Osteocyte (in vitro differentiated cells): ENCODE measurements around the gene MYRIP. TPM values are rescaled to one million over a fixed set of nuclear protein-coding genes. Genes with fewer than 3 reads are reported as not detected.

Experiments used
- DNase-seq: peaks from one replicate; pipeline ENCODE4 v3.0.0; 2021; ENCODE audit warnings: mixed read lengths; ENCODE audit not compliant: unreplicated experiment; ENCODE audit errors: extremely low spot score
- H3K27ac Mint-ChIP-seq: one replicate; pipeline ENCODE4 v1.8.0; 2021; ENCODE audit warnings: mild to moderate bottlenecking, mixed read lengths; ENCODE audit not compliant: unreplicated experiment
- H3K27me3 Mint-ChIP-seq: one replicate; pipeline ENCODE4 v1.8.0; 2021; ENCODE audit warnings: mixed read lengths; ENCODE audit not compliant: unreplicated experiment
- H3K36me3 Mint-ChIP-seq: one replicate; pipeline ENCODE4 v1.8.0; 2021; ENCODE audit warnings: mixed read lengths; ENCODE audit not compliant: unreplicated experiment
- H3K4me1 Mint-ChIP-seq: one replicate; pipeline ENCODE4 v1.8.0; 2021; ENCODE audit warnings: mixed read lengths; ENCODE audit not compliant: unreplicated experiment
- H3K4me3 Mint-ChIP-seq: one replicate; pipeline ENCODE4 v1.8.0; 2021; ENCODE audit warnings: mild to moderate bottlenecking, moderate library complexity, mixed read lengths; ENCODE audit not compliant: unreplicated experiment
- H3K9me3 Mint-ChIP-seq: one replicate; pipeline ENCODE4 v1.8.0; 2021; ENCODE audit warnings: mixed read lengths; ENCODE audit not compliant: unreplicated experiment
- CTCF ChIP-seq: fragments of 200-600 bp; sonication (generic); IDR thresholded peaks from 2 replicates; pipeline ENCODE4 v1.5.0; 2021; ENCODE audit warnings: antibody characterized with exemption, mild to moderate bottlenecking, moderate library complexity
- long read RNA-seq: library from polyadenylated mRNA; unstranded; transcript quantifications from one replicate; pipeline ENCODE4 v2.0.0, GENCODE V29; 2021
- total RNA-seq: library from RNA; stranded (reverse); gene quantifications from 2 replicates; pipeline ENCODE4 v1.2.1, GENCODE V29; 2021

Gene MYRIP
- total RNA-seq: 0.24 and 0.62 TPM in 2 replicates
- long read RNA-seq: 0 reads

GRCh38 chr3:39809181-39809994 lies at the start of gene MYRIP:
TSS of gene MYRIP (plus strand) at chr3:39809609. CDS start at chr3:39900817, 91,208 bp downstream.
- TF ChIP-seq CTCF: no peak
- Mint-ChIP-seq H3K27me3 (peaks cover 65% of the 10 kb centered on the region), H3K36me3 (no peaks in the 10 kb centered on the region), H3K4me3 (peak within 1 kb of the TSS; percentile 74), H3K27ac (no peak within 1 kb of the TSS), H3K4me1 (peaks cover 23% of the 10 kb centered on the region), H3K9me3 (no peaks in the 10 kb centered on the region)
- DNase-seq: no peak

- H3K9me3 Mint-ChIP-seq: peaks cover 3% of the 10 kb centered on the region
- no peak for TF ChIP-seq CTCF
- H3K4me3 Mint-ChIP-seq: no peak overlapping the region
- H3K36me3 Mint-ChIP-seq: no peaks in the 10 kb centered on the region
- DNase-seq: no peak
- H3K4me1 Mint-ChIP-seq: no peaks in the 10 kb centered on the region
- peaks cover 3% of the 10 kb centered on the region for H3K27me3 Mint-ChIP-seq
- H3K27ac Mint-ChIP-seq: no peak overlapping the region
Observed at GRCh38 chr3:39760325-39760724, 49.1 kb upstream of the MYRIP start.

- no peak for TF ChIP-seq CTCF
- no peak for DNase-seq
- Mint-ChIP-seq H3K36me3 (no peaks in the 10 kb centered on the region), H3K27ac (no peak overlapping the region), H3K4me1 (no peaks in the 10 kb centered on the region), H3K9me3 (no peaks in the 10 kb centered on the region), H3K4me3 (no peak overlapping the region), H3K27me3 (peaks cover 3% of the 10 kb centered on the region)
Observed at GRCh38 chr3:39762537-39763070, 46.8 kb upstream of the MYRIP start.

- Mint-ChIP-seq H3K4me1 (no peaks in the 10 kb centered on the region), H3K36me3 (no peaks in the 10 kb centered on the region), H3K27me3 (peaks cover 3% of the 10 kb centered on the region), H3K4me3 (no peak overlapping the region), H3K9me3 (peaks cover 2% of the 10 kb centered on the region), H3K27ac (no peak overlapping the region)
- no peak for DNase-seq
- no peak for TF ChIP-seq CTCF
Observed at GRCh38 chr3:39763390-39763789, 46.0 kb upstream of the MYRIP start.

- no peak for TF ChIP-seq CTCF
- Mint-ChIP-seq H3K4me1 (no peaks in the 10 kb centered on the region), H3K27ac (no peak overlapping the region), H3K9me3 (peaks cover 4% of the 10 kb centered on the region), H3K36me3 (no peaks in the 10 kb centered on the region), H3K4me3 (no peak overlapping the region), H3K27me3 (peaks cover 3% of the 10 kb centered on the region)
- no peak for DNase-seq
Observed at GRCh38 chr3:39765575-39765974, 43.8 kb upstream of the MYRIP start.
